Fibroblast of skin of left biceps (primary cell): ENCODE results near the gene SATB1.

ENCODE experiments used
- DNase-seq, 2 experiments: peaks; one replicate each; pipeline ENCODE4 v3.0.0-alpha.2; 2013; ENCODE audit warnings: low read depth in 2 of 2

SATB1 gene

DNA sequence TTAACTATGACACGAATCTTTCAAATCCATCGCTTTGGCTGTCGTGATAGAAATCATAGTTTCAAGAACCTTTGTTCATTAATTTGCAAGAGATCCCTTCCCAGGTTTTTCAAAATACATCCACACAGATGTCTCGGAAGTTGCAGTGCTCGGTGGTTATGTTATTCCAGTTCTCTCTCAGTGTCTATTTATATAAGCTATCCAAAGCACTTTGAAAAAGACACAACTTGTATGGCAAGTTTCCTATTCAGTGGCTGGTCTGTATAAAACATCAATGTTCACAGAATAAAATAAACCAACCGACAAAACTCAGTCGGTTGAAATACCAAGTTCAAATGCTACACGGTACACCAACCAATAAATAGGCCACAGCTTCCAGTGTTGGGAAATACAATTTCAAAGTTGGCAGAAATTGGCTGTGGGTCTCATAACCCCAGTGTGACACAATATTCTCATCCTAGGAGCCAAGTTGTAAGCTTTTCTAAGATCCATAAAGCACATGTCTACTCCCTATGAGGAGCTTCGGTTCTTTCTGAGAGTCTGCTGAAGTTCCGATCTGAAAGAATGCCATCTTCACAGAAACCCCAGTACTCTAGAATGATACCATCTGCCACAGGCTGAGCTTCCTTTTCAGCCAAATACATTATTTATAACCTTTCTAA, 23.7 kb downstream of the SATB1 start:
- DNase-seq, result no peak

GRCh38 chr3:18398448-18398847, 26.7 kb downstream of the SATB1 start:
- no peak for DNase-seq

- no peak for DNase-seq
Observed at GRCh38 chr3:18396428-18396827, 28.7 kb downstream of the SATB1 start.

GRCh38 chr3:18394384-18394995, 30.6 kb downstream of the SATB1 start:
- no peak for DNase-seq

- DNase-seq, result no peak
Observed at GRCh38 chr3:18393906-18394305, 31.2 kb downstream of the SATB1 start.

DNA sequence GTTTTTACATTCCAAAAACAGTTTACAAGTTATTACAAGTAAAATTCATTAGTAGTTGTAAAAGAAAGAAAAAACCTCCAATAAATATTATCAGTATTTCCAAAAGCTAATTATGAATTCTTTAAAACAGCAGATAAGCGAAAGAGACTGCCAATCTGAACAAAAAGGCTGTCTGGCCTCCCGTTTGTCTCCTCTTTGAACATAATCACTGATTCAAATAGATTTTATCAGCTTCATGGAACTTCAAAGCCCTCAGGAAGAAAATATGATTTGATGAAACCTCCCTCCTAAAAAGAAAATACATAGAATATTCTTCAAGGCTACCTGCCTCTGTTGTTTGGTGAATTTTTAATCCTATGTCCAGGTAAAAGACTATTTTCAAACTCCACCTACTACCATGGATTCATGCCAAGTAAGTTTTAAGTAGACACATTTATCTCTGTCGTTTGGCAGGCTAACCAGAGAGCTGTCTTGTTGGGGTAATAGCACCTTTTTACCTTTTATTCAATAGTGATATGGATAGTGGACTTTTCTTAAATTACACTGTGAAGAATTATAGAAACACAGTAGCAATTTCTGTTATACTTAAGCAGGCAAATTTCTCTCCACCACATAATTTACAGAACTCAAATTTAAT, 35.0 kb downstream of the SATB1 start:
- no peak for DNase-seq

DNA sequence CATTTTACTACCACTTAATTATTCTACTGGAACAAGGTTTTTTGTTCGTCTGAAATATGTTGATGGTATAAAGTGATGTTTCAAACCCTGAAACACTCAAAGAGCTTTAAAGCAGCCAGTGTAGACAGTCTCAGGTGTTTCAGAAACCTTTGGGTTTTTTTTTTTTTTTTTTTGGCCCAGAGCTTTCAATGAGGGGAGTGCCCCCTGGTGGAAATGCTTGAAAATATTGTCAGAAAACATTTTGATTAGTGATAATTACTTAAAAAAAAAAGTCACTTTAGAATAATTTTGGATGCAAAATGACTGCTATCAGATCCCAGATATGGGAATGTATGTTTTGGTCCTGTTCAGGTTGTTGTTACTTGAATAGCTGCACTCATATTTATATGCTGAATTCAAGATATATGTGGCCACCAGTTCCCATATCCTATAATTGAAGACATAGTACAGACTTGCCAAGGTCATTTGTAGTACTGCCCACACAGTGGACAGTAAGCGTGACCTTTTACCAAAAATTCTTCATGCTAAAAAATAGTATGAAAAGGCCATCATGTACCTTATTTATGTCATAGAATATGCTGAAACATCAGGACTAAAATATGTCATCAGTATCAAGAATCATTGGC, 35.9 kb downstream of the SATB1 start:
- peak in 1 of 2 experiments; percentile 2 for DNase-seq

- no peak for DNase-seq
Observed at GRCh38 chr3:18386274-18386890, 38.8 kb downstream of the SATB1 start.

GRCh38 chr3:18385706-18386105, 39.4 kb downstream of the SATB1 start:
- DNase-seq, result no peak

DNA sequence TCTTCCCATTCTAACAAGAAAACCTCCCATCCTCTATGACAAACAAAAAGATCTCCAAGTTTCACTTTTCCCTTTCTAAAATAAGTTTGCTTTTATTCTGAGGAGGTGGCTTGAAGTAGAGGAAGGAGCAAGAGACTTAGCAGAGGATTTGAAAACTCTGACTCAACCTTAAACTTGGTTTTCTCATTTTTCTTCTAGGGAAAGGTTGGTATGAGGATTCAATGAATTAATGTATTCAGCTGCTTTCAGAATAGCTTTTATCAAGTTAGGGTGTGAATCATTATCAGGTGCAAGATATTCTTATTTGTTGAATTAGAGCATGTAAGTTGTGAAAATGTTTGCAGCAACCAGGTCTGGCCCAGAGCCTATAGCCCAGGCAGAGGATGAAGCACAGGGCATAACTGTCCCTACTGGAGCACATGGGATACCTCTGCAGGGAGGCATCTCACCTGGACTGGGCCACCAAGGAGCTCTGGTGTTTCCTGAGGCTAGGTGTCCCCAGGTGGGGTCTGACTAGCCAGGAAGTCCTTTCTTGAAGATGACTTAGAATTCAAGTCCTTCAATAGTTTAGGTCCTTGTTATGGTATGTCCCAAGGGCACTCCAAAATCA, 42.3 kb downstream of the SATB1 start:
- DNase-seq, result no peak

GRCh38 chr3:18379647-18380046, 45.5 kb downstream of the SATB1 start:
- no peak for DNase-seq

GRCh38 chr3:18378218-18378617, 46.9 kb downstream of the SATB1 start:
- no peak for DNase-seq

DNA sequence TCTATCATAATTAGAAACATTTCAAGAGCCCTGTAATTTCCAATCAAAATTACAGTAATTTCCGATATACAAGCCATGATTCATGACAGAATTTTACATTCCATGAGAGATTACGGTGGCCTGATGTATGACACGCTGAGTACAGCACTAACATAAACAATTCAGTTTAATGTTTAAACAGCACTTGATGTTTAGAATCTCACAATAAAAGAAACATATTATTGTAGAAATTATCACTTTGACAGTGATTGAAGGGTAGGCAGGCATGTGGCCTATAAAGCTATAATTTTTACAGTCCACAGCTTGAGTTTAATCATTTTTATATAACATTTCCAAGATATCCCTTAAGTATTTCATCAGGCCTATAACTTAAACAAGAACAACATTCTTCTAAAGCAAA, 48.5 kb downstream of the SATB1 start:
- DNase-seq, result no peak

DNA sequence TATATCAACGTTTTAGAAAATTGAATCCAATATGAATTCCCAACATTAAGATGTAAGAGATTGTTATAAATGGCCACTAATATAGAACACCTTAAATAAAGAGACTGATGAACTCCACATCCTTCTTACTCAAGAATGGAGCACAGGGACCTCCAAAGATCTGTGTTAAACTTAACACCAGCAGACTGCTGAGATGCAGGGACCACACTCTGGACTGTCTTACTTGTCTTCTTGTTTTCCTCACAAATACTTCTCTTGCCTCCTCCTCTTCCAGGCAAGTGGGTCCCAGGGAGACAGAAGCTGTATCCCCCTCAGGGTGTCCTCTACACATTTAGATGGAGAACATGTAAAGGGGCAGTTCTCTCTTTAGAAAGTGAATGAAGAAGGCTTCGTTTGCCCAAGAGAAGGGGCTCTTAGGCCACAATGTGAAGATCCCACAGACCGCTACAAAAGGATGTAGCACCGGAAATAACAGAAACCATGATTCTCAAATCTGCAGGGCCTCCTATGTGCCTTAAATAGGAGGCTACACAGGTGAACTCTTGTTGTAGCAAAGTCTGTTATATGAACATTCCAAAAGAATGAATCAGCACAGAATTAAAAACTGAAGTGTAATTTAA, 52.2 kb downstream of the SATB1 start:
- no peak for DNase-seq

- no peak for DNase-seq
Observed at GRCh38 chr3:18370672-18371071, 54.5 kb downstream of the SATB1 start.

DNA sequence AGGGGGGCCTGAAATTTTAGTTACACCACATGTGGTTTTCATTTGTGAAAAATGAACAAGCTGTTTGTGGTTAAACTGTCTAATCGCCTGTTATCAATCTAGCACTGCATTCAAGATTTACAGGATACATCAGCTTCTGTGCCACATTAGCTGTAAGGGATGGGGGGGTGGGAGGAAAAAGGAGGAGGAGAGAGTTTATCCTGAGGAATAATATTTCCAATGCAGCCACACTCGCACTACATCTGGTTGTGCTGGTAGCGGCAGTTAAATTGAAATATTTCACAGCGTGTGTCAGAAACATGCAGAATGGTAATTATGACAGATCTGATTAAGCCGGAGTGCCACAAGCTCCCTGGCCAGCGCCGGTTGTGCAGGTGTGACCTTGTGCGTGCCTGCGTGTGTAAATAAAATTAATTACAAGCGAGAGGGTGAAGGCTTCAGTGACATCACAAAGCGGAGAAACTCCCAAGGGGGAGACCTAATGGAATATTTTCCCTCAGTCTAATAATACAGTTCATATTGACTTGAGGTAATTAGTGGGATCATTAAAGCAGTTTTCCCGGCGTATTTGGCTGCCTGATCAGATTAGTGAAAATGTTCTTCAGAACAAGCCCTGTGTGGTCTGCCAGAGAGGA, 55.5 kb downstream of the SATB1 start:
- DNase-seq, result peak; percentile 32 to 34

DNA sequence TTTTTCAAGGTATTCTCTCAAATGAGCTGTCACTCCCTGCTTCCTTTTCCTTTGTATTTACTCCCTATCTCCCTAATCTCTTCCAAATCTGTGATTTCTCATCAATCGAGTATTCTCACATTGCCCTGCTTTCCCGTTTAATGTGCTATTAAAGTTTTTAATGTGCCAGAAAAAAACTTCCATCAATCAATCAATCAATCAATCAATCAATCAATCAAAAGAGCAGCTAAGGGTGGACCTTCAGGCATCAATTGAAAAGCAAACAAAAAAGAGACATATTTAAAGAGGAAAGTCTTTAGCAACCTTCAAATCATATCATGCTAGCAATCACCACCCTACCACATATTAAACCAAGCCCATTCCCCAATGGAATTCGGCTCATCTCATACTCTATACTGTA, 58.9 kb downstream of the SATB1 start:
- no peak for DNase-seq

DNA sequence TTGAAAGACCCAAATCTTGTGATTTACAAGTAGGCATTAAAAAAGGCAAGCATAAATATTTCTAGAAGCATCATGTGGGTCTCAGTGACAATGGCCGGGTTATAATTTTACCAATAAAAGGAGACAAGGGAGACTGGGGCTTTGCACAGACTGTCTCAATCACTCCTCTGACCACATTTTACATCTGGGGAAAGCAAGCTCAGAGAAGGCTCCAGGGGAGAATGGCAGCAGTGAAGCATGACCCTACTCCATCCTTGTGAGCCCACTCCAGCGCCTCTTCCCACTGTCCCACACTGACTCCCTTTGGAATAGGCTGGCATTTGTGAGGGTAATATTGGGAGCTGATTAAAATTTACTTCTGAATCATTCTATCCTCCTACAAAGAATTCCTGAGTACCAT, 61.8 kb downstream of the SATB1 start:
- DNase-seq, result no peak

GRCh38 chr3:18357747-18358146, 67.4 kb downstream of the SATB1 start:
- no peak for DNase-seq

- no peak for DNase-seq
Observed at GRCh38 chr3:18355832-18356231, 69.3 kb downstream of the SATB1 start.

DNA sequence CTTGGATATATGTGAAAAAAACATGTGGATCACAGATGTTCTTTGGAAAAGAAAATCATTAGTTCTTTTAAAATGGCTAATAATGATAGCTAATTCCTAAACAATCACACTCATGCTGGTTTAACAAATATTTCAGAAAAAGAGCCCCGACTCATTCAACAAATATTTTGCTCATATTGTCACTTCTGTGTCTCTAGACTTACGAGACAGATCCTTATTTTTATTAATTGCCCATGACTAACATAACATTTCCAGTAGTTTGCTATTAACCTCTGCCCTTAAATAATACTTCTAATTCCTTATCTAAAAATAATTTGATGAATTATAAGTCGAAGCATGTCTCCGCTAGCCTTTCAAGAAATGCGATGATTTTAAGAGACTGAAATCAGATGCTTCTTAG, 70.4 kb downstream of the SATB1 start:
- peak; percentile 82 to 87 for DNase-seq
